ENCODE data around the gene MRPS34.
A peak's percentile ranks its signal among the peaks of the same experiment; 100 is the strongest.

Gene MRPS34

GRCh38 chr16:1784977-1785845 lies 12.3 kb upstream of the MRPS34 start:
- Histone ChIP-seq H3K4me3 (ENCODE audit: low read length) (no peak overlapping the region), H3K36me3 (ENCODE audit: insufficient read depth, low read length) (peaks cover 49% of the 10 kb centered on the region), H3K4me1 (ENCODE audit: insufficient read depth, low read length) (peaks cover 16% of the 10 kb centered on the region), H3K9me3 (ENCODE audit: low read length) (no peaks in the 10 kb centered on the region), H3K27me3 (ENCODE audit: insufficient read depth, low read length) (no peaks in the 10 kb centered on the region), H2AFZ (ENCODE audit: low read depth, low read length) (no peak overlapping the region)

- Histone ChIP-seq H3K9me3 (ENCODE audit: low read length) (no peaks in the 10 kb centered on the region), H2AFZ (ENCODE audit: low read depth, low read length) (no peak within 1 kb of the TSS), H3K4me3 (ENCODE audit: low read length) (peak within 1 kb of the TSS; percentile 95)
These were observed 9.7 kb upstream of the MRPS34 start, which contains the start of the genes NUBP2 and SPSB3 for GRCh38 chr16:1782408-1783264. NUBP2 (plus strand) TSS chr16:1782960; CDS start chr16:1783021, 61 bp downstream. SPSB3 (minus strand) TSS chr16:1782571; CDS start chr16:1781483, 1,088 bp downstream.

GRCh38 chr16:1781758-1782407 lies 8.9 kb upstream of the MRPS34 start:
- Histone ChIP-seq H3K36me3 (ENCODE audit: insufficient read depth, low read length) (peaks cover 45% of the 10 kb centered on the region), H3K27me3 (ENCODE audit: insufficient read depth, low read length) (no peaks in the 10 kb centered on the region), H3K4me1 (ENCODE audit: insufficient read depth, low read length) (peaks cover 16% of the 10 kb centered on the region), H2AFZ (ENCODE audit: low read depth, low read length) (no peak overlapping the region), H3K4me3 (ENCODE audit: low read length) (peak overlapping the region; percentile 95), H3K9me3 (ENCODE audit: low read length) (no peaks in the 10 kb centered on the region)

More at GRCh38 chr16:1782408-1783264, 9.7 kb upstream of the MRPS34 start, which contains the start of the genes NUBP2 and SPSB3:
- Histone ChIP-seq H3K27me3 (ENCODE audit: insufficient read depth, low read length) (no peaks in the 10 kb centered on the region), H3K36me3 (ENCODE audit: insufficient read depth, low read length) (peaks cover 45% of the 10 kb centered on the region), H3K4me1 (ENCODE audit: insufficient read depth, low read length) (peaks cover 16% of the 10 kb centered on the region)

GRCh38 chr16:1781254-1781653 lies 8.3 kb upstream of the MRPS34 start:
- H3K4me3 ChIP-seq (ENCODE audit: low read length): peak overlapping the region; percentile 95
- peaks cover 16% of the 10 kb centered on the region for H3K4me1 ChIP-seq (ENCODE audit: insufficient read depth, low read length)
- peaks cover 43% of the 10 kb centered on the region for H3K36me3 ChIP-seq (ENCODE audit: insufficient read depth, low read length)
- H2AFZ ChIP-seq (ENCODE audit: low read depth, low read length): no peak overlapping the region
- H3K27me3 ChIP-seq (ENCODE audit: insufficient read depth, low read length): no peaks in the 10 kb centered on the region
- H3K9me3 ChIP-seq (ENCODE audit: low read length): no peaks in the 10 kb centered on the region

- peaks cover 46% of the 10 kb centered on the region for H3K36me3 ChIP-seq (ENCODE audit: insufficient read depth, low read length)
- H3K9me3 ChIP-seq (ENCODE audit: low read length): no peaks in the 10 kb centered on the region
- peak overlapping the region; percentile 95 for H3K4me3 ChIP-seq (ENCODE audit: low read length)
These were observed 7.7 kb upstream of the MRPS34 start for GRCh38 chr16:1780677-1781072.

GRCh38 chr16:1779741-1780676 lies 7.1 kb upstream of the MRPS34 start:
- H3K9me3 ChIP-seq (ENCODE audit: low read length): no peaks in the 10 kb centered on the region
- H3K27me3 ChIP-seq (ENCODE audit: insufficient read depth, low read length): no peaks in the 10 kb centered on the region
- peaks cover 16% of the 10 kb centered on the region for H3K4me1 ChIP-seq (ENCODE audit: insufficient read depth, low read length)
- H3K4me3 ChIP-seq (ENCODE audit: low read length): no peak overlapping the region
- H3K36me3 ChIP-seq (ENCODE audit: insufficient read depth, low read length): peaks cover 46% of the 10 kb centered on the region
- no peak overlapping the region for H2AFZ ChIP-seq (ENCODE audit: low read depth, low read length)

More at GRCh38 chr16:1780677-1781072, 7.7 kb upstream of the MRPS34 start:
- Histone ChIP-seq H3K4me1 (ENCODE audit: insufficient read depth, low read length) (peaks cover 16% of the 10 kb centered on the region), H2AFZ (ENCODE audit: low read depth, low read length) (no peak overlapping the region), H3K27me3 (ENCODE audit: insufficient read depth, low read length) (no peaks in the 10 kb centered on the region)

- no peaks in the 10 kb centered on the region for H3K9me3 ChIP-seq (ENCODE audit: low read length)
- H2AFZ ChIP-seq (ENCODE audit: low read depth, low read length): no peak overlapping the region
- H3K36me3 ChIP-seq (ENCODE audit: insufficient read depth, low read length): peaks cover 46% of the 10 kb centered on the region
These were observed 6.3 kb upstream of the MRPS34 start for GRCh38 chr16:1779234-1779701.

GRCh38 chr16:1778200-1779179 lies 5.6 kb upstream of the MRPS34 start:
- Histone ChIP-seq H3K4me3 (ENCODE audit: low read length) (no peak overlapping the region), H2AFZ (ENCODE audit: low read depth, low read length) (no peak overlapping the region), H3K36me3 (ENCODE audit: insufficient read depth, low read length) (peaks cover 46% of the 10 kb centered on the region), H3K9me3 (ENCODE audit: low read length) (no peaks in the 10 kb centered on the region), H3K4me1 (ENCODE audit: insufficient read depth, low read length) (peaks cover 23% of the 10 kb centered on the region), H3K27me3 (ENCODE audit: insufficient read depth, low read length) (no peaks in the 10 kb centered on the region)

More at GRCh38 chr16:1779234-1779701, 6.3 kb upstream of the MRPS34 start:
- H3K4me3 ChIP-seq (ENCODE audit: low read length): no peak overlapping the region
- no peaks in the 10 kb centered on the region for H3K27me3 ChIP-seq (ENCODE audit: insufficient read depth, low read length)
- peaks cover 21% of the 10 kb centered on the region for H3K4me1 ChIP-seq (ENCODE audit: insufficient read depth, low read length)

- H3K4me1 ChIP-seq (ENCODE audit: insufficient read depth, low read length): peaks cover 23% of the 10 kb centered on the region
- H3K4me3 ChIP-seq (ENCODE audit: low read length): no peak overlapping the region
- no peak overlapping the region for H2AFZ ChIP-seq (ENCODE audit: low read depth, low read length)
- H3K36me3 ChIP-seq (ENCODE audit: insufficient read depth, low read length): peaks cover 46% of the 10 kb centered on the region
- no peaks in the 10 kb centered on the region for H3K9me3 ChIP-seq (ENCODE audit: low read length)
- no peaks in the 10 kb centered on the region for H3K27me3 ChIP-seq (ENCODE audit: insufficient read depth, low read length)
These were observed 4.7 kb upstream of the MRPS34 start for GRCh38 chr16:1777375-1778199.

- Histone ChIP-seq H2AFZ (ENCODE audit: low read depth, low read length) (no peak overlapping the region), H3K36me3 (ENCODE audit: insufficient read depth, low read length) (peaks cover 46% of the 10 kb centered on the region), H3K9me3 (ENCODE audit: low read length) (no peaks in the 10 kb centered on the region), H3K4me3 (ENCODE audit: low read length) (no peak overlapping the region), H3K4me1 (ENCODE audit: insufficient read depth, low read length) (peaks cover 28% of the 10 kb centered on the region), H3K27me3 (ENCODE audit: insufficient read depth, low read length) (no peaks in the 10 kb centered on the region)
These were observed 4.0 kb upstream of the MRPS34 start for GRCh38 chr16:1776991-1777374.

Measured in neuron (in vitro differentiated cells).